Upper lobe of left lung (tissue), 4 donors: ENCODE data around the gene CAND2.

ENCODE experiments used
- POLR2A ChIP-seq, 4 donors: fragments of 450-650 bp; IDR thresholded peaks; one replicate each; pipeline ENCODE4 v1.5.1; 2016 to 2017; ENCODE audit warnings: antibody characterized with exemption in 4 of 4, mild to moderate bottlenecking in 2 of 4
- TF ChIP-seq, protein P1 (sequence below), 6 experiments: fragments of 450-650 bp in 4 of 6; fragments of 200-600 bp in 2 of 6; sonication (generic) in 2 of 6; IDR thresholded peaks; one replicate each; pipeline ENCODE4 v1.5.1; 2016 to 2019; ENCODE audit warnings: antibody characterized with exemption in 6 of 6

DNA sequence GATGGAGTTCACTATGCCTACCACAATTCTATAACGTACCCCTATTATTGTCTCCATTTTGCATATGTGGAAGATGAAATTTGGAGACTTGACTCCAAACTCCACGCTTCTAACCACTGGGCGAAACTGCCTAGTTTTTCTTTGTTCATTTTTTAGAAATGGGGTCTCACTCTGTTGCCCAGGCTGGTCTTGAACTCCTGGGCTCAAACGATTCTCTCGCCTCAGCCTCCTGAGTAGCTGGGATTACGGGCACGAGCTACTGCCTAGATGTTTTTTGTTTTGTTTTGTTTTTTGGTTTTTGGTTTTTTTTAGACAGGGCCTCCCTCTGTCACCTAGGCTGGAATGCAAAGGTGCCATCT lies 45.5 kb downstream of the CAND2 start:
- TF ChIP-seq, protein P1, sequence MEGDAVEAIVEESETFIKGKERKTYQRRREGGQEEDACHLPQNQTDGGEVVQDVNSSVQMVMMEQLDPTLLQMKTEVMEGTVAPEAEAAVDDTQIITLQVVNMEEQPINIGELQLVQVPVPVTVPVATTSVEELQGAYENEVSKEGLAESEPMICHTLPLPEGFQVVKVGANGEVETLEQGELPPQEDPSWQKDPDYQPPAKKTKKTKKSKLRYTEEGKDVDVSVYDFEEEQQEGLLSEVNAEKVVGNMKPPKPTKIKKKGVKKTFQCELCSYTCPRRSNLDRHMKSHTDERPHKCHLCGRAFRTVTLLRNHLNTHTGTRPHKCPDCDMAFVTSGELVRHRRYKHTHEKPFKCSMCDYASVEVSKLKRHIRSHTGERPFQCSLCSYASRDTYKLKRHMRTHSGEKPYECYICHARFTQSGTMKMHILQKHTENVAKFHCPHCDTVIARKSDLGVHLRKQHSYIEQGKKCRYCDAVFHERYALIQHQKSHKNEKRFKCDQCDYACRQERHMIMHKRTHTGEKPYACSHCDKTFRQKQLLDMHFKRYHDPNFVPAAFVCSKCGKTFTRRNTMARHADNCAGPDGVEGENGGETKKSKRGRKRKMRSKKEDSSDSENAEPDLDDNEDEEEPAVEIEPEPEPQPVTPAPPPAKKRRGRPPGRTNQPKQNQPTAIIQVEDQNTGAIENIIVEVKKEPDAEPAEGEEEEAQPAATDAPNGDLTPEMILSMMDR (IDR thresholded peaks at IDR 0.05) = no peak
- no peak for TF ChIP-seq POLR2A (IDR thresholded peaks at IDR 0.05)
